ENCODE measurements around the gene PTH2.

Gene PTH2

GRCh38 chr19:49436381-49437017 is 13.3 kb upstream of the PTH2 start:
- Histone ChIP-seq H3K4me3 (ENCODE audit: low read length) (no peak overlapping the region), H3K9me3 (replicated peaks; ENCODE audit: low read length) (no peaks in the 10 kb centered on the region), H3K4me2 (ENCODE audit: low read length) (no peak overlapping the region), H3K9ac (ENCODE audit: low read depth, low read length) (no peak overlapping the region), H3K36me3 (ENCODE audit: insufficient read depth, low read length) (no peaks in the 10 kb centered on the region), H3K27me3 (ENCODE audit: control insufficient read depth, insufficient read depth, low read length) (peaks cover 89% of the 10 kb centered on the region), H3K4me1 (ENCODE audit: control insufficient read depth, insufficient read depth, low read length) (no peaks in the 10 kb centered on the region)

- H3K27me3 ChIP-seq (ENCODE audit: control insufficient read depth, insufficient read depth, low read length), result peaks cover 91% of the 10 kb centered on the region
These were observed 12.4 kb upstream of the PTH2 start for GRCh38 chr19:49435670-49436069.

DNA sequence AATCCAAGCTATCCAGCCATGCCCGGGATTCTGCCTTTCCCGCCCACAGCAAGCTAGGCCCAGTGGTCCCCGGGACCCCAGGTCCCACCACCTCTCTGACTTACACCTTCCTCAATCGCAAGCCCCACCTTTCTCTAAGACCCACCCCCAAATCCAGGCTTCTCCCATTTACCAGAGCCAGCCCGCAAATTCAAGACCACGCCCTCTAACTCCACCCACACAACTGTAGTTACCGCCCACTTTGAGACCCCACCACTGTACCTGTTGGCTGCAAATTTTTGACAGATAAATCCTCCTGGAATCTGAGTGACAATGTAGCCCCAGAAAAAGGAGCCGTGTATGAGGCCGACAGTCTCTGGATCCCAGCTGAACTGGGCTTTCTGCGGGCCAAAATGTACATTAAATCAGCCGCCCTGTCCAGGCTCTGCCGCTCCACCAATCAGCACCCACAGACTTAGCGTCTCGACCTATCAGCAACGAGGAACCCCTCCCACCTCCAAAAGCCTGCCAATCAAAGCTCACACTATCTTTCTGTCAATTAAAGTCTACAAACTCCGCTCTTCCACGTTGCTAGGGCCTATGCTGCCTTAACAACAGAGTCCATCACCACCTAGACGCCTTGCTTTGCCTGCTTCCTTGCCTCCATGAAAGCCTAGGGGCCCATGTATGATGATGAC is 11.8 kb upstream of the PTH2 start:
- H3K9ac ChIP-seq (ENCODE audit: low read depth, low read length), result no peak overlapping the region
- H3K27me3 ChIP-seq (ENCODE audit: control insufficient read depth, insufficient read depth, low read length), result peaks cover 91% of the 10 kb centered on the region
- no peaks in the 10 kb centered on the region for H3K4me1 ChIP-seq (ENCODE audit: control insufficient read depth, insufficient read depth, low read length)
- no peaks in the 10 kb centered on the region for H3K36me3 ChIP-seq (ENCODE audit: insufficient read depth, low read length)
- H3K9me3 ChIP-seq (replicated peaks; ENCODE audit: low read length), result no peaks in the 10 kb centered on the region
- no peak overlapping the region for H3K4me3 ChIP-seq (ENCODE audit: low read length)
- H3K4me2 ChIP-seq (ENCODE audit: low read length), result no peak overlapping the region

More at GRCh38 chr19:49435670-49436069, 12.4 kb upstream of the PTH2 start:
- Histone ChIP-seq H3K4me3 (ENCODE audit: low read length) (no peak overlapping the region), H3K36me3 (ENCODE audit: insufficient read depth, low read length) (no peaks in the 10 kb centered on the region), H3K9ac (ENCODE audit: low read depth, low read length) (no peak overlapping the region), H3K4me2 (ENCODE audit: low read length) (no peak overlapping the region), H3K9me3 (replicated peaks; ENCODE audit: low read length) (no peaks in the 10 kb centered on the region), H3K4me1 (ENCODE audit: control insufficient read depth, insufficient read depth, low read length) (no peaks in the 10 kb centered on the region)

GRCh38 chr19:49433240-49433901 is 10.1 kb upstream of the PTH2 start:
- H3K4me2 ChIP-seq (ENCODE audit: low read length), result no peak overlapping the region

DNA sequence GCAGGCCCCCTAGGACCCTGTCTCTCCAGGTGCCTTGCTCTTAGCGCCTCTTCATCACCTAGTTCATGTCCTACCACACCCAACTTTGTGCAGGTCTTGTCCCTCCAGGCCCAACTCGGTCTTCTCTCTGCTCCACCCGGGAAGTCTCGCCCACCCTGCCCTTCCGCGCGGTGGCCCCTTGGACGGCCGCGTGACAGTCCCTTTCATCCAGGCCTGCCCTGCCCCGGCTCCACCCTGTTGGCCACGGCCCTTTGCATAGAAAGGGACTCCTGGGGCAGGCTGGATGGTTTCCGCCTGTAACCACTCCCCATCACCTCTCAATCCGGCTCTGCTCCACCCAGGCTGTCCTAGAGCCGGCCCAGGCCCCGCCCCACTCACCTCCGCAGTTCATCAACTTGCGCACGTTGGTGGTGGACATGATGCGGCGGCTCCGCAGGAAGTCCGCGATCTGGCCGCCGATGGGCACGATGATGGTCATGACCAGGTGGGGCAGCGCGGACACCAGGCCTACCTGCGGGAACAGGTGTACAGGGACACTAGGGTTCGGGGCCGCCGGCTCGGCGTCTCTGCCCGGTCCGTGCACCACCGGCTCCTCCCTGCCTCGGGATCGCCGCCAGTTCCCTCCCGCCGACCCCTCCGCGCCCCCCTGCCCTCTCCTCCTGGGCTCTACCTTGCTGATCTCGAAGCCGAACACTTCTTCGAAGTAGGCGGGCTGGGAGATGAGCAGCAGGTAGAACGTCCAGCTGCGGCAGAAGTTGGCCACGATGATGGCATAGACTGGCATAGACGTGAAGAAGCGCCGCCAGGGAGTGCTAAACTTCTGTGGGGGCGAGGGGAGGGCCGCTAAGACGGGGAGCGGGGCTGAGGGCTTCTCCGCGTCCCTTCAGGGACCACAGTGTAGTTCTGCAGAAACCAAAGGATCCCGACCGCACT is 9.2 kb upstream of the PTH2 start:
- no peaks in the 10 kb centered on the region for H3K36me3 ChIP-seq (ENCODE audit: insufficient read depth, low read length)
- no peaks in the 10 kb centered on the region for H3K9me3 ChIP-seq (replicated peaks; ENCODE audit: low read length)
- H3K4me2 ChIP-seq (ENCODE audit: low read length), result no peak overlapping the region
- H3K9ac ChIP-seq (ENCODE audit: low read depth, low read length), result no peak overlapping the region
- H3K27me3 ChIP-seq (ENCODE audit: control insufficient read depth, insufficient read depth, low read length), result peaks cover 89% of the 10 kb centered on the region
- no peaks in the 10 kb centered on the region for H3K4me1 ChIP-seq (ENCODE audit: control insufficient read depth, insufficient read depth, low read length)
- H3K4me3 ChIP-seq (ENCODE audit: low read length), result no peak overlapping the region

More at GRCh38 chr19:49433240-49433901, 10.1 kb upstream of the PTH2 start:
- no peak overlapping the region for H3K4me3 ChIP-seq (ENCODE audit: low read length)
- no peaks in the 10 kb centered on the region for H3K4me1 ChIP-seq (ENCODE audit: control insufficient read depth, insufficient read depth, low read length)
- no peak overlapping the region for H3K9ac ChIP-seq (ENCODE audit: low read depth, low read length)
- H3K36me3 ChIP-seq (ENCODE audit: insufficient read depth, low read length), result no peaks in the 10 kb centered on the region
- no peaks in the 10 kb centered on the region for H3K9me3 ChIP-seq (replicated peaks; ENCODE audit: low read length)
- H3K27me3 ChIP-seq (ENCODE audit: control insufficient read depth, insufficient read depth, low read length), result peaks cover 91% of the 10 kb centered on the region

DNA sequence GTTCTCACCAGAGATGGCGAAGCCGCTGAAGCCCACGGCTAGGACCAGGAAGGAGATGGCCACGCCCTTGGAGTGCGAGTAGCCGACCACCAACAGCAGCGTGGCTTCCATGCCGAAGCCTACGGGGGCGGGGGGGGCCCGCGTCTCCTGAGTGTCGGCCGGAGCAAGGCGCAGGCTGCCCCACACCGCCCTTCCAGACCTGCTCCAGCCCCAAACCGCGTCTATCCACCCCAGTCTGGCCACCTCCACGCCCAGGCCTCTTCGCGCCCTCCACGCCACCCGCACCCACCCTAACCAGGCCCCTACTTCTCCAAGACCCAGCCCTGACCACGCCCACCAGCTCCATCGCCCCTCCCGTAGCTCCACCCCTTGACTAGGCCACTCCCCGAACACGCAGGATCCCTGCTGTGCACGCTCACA is 8.1 kb upstream of the PTH2 start:
- peaks cover 90% of the 10 kb centered on the region for H3K27me3 ChIP-seq (ENCODE audit: control insufficient read depth, insufficient read depth, low read length)
- H3K4me3 ChIP-seq (ENCODE audit: low read length), result no peak overlapping the region
- H3K9ac ChIP-seq (ENCODE audit: low read depth, low read length), result no peak overlapping the region
- H3K36me3 ChIP-seq (ENCODE audit: insufficient read depth, low read length), result no peaks in the 10 kb centered on the region
- no peak overlapping the region for H3K4me2 ChIP-seq (ENCODE audit: low read length)
- no peaks in the 10 kb centered on the region for H3K4me1 ChIP-seq (ENCODE audit: control insufficient read depth, insufficient read depth, low read length)
- H3K9me3 ChIP-seq (replicated peaks; ENCODE audit: low read length), result no peaks in the 10 kb centered on the region

DNA sequence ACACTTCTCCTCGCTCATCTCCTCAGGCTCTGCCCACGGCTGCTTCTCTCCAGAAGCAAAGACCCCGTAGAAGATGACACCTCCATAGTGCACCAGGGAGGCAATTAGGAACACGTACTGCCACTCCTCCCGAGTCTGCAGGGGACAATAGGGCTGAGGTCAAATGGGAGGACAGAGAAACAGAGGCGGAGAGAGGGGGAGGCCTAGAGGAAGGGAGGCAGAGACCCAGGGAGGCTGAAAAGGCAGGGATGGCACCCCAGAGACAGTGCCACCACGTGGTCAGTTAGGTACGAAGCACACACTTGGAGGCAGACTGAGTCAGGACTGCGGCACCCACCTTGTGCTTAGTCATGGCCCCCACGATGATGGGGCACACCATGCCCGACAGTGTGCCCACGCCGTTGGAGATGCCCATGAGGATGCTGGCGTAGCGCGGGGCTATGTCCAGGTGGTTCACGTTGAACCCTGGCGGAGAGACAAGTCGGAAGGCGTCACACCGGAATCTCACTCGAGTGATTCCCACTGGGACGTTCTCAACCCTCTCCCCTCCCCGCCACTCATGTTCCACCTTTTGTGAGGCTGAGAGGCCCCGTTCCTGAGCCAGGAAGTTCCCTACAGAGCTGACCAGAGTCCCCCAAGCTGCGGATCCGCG is 7.6 kb upstream of the PTH2 start:
- Histone ChIP-seq H3K36me3 (ENCODE audit: insufficient read depth, low read length) (no peaks in the 10 kb centered on the region), H3K4me3 (ENCODE audit: low read length) (no peak overlapping the region), H3K9ac (ENCODE audit: low read depth, low read length) (no peak overlapping the region), H3K27me3 (ENCODE audit: control insufficient read depth, insufficient read depth, low read length) (peaks cover 90% of the 10 kb centered on the region), H3K9me3 (replicated peaks; ENCODE audit: low read length) (no peaks in the 10 kb centered on the region), H3K4me1 (ENCODE audit: control insufficient read depth, insufficient read depth, low read length) (no peaks in the 10 kb centered on the region), H3K4me2 (ENCODE audit: low read length) (no peak overlapping the region)

- peaks cover 90% of the 10 kb centered on the region for H3K27me3 ChIP-seq (ENCODE audit: control insufficient read depth, insufficient read depth, low read length)
- no peaks in the 10 kb centered on the region for H3K9me3 ChIP-seq (replicated peaks; ENCODE audit: low read length)
- H3K4me2 ChIP-seq (ENCODE audit: low read length), result no peak overlapping the region
- H3K4me3 ChIP-seq (ENCODE audit: low read length), result no peak overlapping the region
- H3K4me1 ChIP-seq (ENCODE audit: control insufficient read depth, insufficient read depth, low read length), result no peaks in the 10 kb centered on the region
- H3K36me3 ChIP-seq (ENCODE audit: insufficient read depth, low read length), result no peaks in the 10 kb centered on the region
- no peak overlapping the region for H3K9ac ChIP-seq (ENCODE audit: low read depth, low read length)
These were observed 7.0 kb upstream of the PTH2 start for GRCh38 chr19:49430172-49430677.

DNA sequence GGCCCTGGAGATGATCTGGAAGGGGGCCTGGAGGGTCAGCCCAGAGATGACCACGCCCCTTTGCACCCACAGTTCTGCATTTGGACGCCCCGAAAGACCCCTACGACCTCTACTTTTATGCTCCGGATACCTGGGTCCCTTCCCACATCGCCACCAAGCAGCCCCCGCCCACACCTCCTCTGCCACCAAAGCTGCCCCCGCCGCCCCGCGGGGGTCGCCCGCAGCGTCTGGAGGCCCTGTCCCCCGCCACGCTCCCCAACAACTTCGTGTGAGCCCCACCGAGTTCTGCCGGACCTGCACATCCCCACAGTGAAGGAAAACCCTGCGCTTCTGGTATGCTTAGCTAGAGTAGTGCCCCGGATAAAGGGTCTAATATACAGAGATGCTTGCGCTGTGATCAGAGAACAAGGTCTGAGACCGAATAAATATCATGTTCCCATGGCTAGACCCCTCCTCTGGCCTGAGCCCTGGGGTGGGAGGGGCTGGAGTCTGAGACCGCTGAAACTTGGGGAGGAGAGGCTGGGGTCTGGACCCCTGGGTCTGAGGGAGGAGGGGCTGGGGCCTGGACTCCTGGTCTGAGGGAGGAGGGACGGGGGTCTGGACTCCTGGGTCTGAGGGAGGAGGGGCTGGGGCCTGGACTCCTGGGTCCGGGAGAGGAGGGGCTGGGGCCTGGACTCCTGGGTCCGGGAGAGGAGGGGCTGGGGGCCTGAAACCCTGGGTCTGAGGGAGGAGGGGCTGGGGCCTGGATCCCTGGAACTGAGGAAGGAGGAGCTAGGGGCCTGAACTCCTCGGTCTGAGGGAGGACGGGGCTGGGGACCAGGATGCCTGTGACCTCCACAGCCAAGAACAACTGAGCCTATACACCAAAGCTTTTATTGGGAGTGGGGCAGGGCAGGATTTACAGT is 5.6 kb upstream of the PTH2 start:
- no peaks in the 10 kb centered on the region for H3K36me3 ChIP-seq (ENCODE audit: insufficient read depth, low read length)
- H3K27me3 ChIP-seq (ENCODE audit: control insufficient read depth, insufficient read depth, low read length), result peaks cover 94% of the 10 kb centered on the region
- H3K4me2 ChIP-seq (ENCODE audit: low read length), result peak overlapping the region; percentile 19
- H3K4me1 ChIP-seq (ENCODE audit: control insufficient read depth, insufficient read depth, low read length), result no peaks in the 10 kb centered on the region
- no peak overlapping the region for H3K9ac ChIP-seq (ENCODE audit: low read depth, low read length)
- no peak overlapping the region for H3K4me3 ChIP-seq (ENCODE audit: low read length)
- no peaks in the 10 kb centered on the region for H3K9me3 ChIP-seq (replicated peaks; ENCODE audit: low read length)
